Esophagus muscularis mucosa (tissue), 3 donors: Measurements from ENCODE around the gene WDR4.

Experiments used
- POLR2A ChIP-seq: fragments of 450-650 bp; IDR thresholded peaks from one replicate; pipeline ENCODE4 v1.6.1; 2017; ENCODE audit warnings: antibody characterized with exemption, moderate library complexity, mild to moderate bottlenecking, low read depth
- POLR2AphosphoS5 ChIP-seq, 2 donors: sonication (generic); formaldehyde crosslinking; IDR thresholded peaks; one replicate each; pipeline ENCODE4 v1.6.1; 2017; ENCODE audit warnings: antibody characterized with exemption in 2 of 2
- TF ChIP-seq, protein P1 (sequence below), 3 experiments: fragments of 200-600 bp in 2 of 3; fragments of 450-650 bp in 1 of 3; sonication (generic) in 2 of 3; IDR thresholded peaks; one replicate each; pipeline ENCODE4 v1.5.1; 2017 to 2019; ENCODE audit warnings: antibody characterized with exemption in 3 of 3, mild to moderate bottlenecking in 2 of 3, moderate library complexity in 1 of 3

DNA sequence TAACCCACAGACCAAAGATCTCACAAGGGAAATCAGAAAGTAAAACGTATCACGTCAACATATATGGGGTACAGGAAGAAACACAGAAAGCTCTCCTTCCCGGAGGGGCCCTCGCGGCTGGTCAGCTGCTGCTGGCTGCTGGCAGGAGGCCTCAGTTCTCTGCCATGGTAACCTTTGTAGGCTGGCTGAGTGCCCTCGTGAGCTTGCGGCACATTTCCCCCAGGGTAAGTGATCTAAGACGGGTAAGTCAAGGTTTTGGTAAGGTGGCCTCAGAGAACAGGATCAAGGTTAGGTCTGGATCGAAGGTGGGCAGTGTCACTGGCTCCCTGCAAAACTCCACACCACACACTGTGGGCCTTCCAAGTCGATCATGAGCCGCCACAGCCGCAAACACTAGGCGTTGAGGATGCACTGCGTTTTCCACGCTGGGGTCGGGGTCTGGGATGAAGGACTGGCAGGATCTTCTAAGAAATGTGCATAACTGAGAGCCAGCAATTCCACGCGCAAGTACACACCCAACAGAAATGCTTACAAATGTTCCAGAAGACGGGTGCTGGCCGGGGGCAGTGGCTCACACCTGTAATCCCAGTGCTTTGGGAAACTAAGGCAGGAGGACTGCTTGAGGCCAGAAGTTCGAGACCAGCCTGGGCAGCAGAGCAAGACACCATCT, 33.9 kb downstream of the WDR4 start:
- TF ChIP-seq, protein P1, sequence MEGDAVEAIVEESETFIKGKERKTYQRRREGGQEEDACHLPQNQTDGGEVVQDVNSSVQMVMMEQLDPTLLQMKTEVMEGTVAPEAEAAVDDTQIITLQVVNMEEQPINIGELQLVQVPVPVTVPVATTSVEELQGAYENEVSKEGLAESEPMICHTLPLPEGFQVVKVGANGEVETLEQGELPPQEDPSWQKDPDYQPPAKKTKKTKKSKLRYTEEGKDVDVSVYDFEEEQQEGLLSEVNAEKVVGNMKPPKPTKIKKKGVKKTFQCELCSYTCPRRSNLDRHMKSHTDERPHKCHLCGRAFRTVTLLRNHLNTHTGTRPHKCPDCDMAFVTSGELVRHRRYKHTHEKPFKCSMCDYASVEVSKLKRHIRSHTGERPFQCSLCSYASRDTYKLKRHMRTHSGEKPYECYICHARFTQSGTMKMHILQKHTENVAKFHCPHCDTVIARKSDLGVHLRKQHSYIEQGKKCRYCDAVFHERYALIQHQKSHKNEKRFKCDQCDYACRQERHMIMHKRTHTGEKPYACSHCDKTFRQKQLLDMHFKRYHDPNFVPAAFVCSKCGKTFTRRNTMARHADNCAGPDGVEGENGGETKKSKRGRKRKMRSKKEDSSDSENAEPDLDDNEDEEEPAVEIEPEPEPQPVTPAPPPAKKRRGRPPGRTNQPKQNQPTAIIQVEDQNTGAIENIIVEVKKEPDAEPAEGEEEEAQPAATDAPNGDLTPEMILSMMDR (IDR thresholded peaks at IDR 0.05), result no peak
- no peak for TF ChIP-seq POLR2A
- TF ChIP-seq POLR2AphosphoS5 (IDR thresholded peaks at IDR 0.05), result no peak
